Astrocyte of the spinal cord (primary cell): ENCODE data around the gene DUS3L.

Source experiments
- DNase-seq: peaks from one replicate; pipeline ENCODE4 v3.0.0; 2011; ENCODE audit warnings: low read depth, low spot score
- H3K4me3 ChIP-seq: 2 replicates; pipeline ENCODE4 v1.5.1; 2011; ENCODE audit warnings: low read depth, mild to moderate bottlenecking, low read length, moderate library complexity
- CTCF ChIP-seq: IDR thresholded peaks from 2 replicates; pipeline ENCODE4 v1.5.1; 2012; ENCODE audit warnings: low read depth, mild to moderate bottlenecking, low read length, inconsistent platforms
- in situ Hi-C: cut with HindIII; loops from 2 replicates; pipeline ENCODE4 v1.10.0; 2017; ENCODE audit warnings: low sequenced_read_pairs

DUS3L gene

DNA sequence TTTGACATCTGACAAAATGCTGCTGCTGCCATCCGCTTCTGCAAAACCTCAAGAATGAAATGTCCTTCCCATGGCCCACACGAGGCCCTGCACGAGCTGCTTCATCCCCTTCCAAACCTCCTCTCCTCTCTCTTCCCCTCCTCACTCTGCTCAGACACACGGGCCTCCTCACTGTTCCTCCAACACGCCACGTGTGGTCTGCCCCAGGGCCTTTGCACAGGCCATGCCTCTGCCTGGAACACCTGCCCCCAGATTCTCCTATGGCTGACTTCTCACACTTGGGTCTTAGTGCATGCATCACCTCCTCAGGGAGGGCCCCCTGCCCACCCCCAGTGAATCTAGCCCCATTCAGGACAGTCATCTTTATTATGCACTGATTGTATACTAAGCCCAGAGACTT lies 29.8 kb upstream of the DUS3L start:
- in situ Hi-C loops = no loop called here
- TF ChIP-seq CTCF = no peak
- no peak for DNase-seq
- H3K4me3 ChIP-seq = no peak overlapping the region

- in situ Hi-C loops = no loop called here
- TF ChIP-seq CTCF = no peak
- no peak for DNase-seq
- H3K4me3 ChIP-seq = no peak overlapping the region
Measured at GRCh38 chr19:5818594-5818993, 27.6 kb upstream of the DUS3L start.

DNA sequence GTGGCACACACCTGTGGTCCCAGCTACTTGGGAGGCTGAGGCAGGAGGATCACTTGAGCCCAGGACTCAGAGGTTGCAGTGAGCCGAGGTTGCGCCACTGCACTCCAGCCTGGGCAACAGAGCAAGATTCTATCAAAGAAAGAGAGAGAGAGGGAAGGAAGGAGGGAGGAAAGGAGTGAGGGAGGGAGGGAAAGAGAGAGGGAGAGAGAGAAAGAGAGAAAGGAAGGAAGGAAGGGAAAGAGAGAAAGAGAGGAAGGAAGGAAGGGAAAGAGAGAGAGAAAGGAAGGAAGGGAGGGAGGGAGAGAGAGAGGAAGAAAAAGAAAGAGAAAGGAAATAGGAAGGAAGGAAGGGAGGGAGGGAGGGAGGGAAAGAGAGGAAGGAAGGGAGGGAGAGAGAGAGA lies 26.3 kb upstream of the DUS3L start:
- no peak for TF ChIP-seq CTCF
- in situ Hi-C loops = no loop called here

GRCh38 chr19:5814852-5815246 lies 23.9 kb upstream of the DUS3L start:
- in situ Hi-C loops = no loop called here
- TF ChIP-seq CTCF = no peak
- DNase-seq = no peak
- no peak overlapping the region for H3K4me3 ChIP-seq

More for the DNA sequence above, 26.3 kb upstream of the DUS3L start:
- no peak overlapping the region for H3K4me3 ChIP-seq
- DNase-seq = no peak

DNA sequence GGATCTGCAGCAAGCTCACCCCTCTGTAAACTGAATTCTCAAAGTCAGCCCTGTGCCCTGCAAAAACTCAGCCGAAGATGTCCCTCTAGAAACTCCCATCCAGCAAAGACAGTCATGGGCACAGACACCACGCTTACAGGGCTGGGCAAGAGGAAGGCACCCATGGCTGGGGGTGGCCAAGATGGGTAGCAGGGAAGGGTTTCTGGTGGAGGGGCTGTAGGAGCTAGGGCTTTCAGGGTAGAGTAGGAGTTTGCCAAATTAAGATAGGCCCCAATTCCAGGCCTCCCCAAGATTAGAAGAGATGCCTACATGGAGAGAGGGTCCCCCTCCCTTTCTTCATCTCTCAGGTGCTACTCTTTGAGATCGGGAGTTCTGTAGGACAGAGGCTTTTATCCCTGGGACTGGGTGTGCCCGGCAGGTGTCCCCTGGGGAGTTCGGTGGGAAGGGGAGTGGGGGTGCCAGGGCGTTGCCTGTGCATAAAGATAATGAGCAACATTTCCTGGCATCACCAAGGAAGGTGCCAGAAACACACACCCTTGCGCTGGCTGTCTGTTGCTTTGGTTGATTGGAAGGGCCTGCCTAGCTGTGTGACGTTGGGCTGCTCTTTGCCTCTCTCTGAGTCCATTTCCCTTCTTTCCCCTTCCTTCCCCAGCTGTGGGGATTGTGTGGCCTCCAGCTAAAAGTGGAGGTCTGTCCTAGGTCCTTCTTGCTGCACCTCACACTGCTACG lies 23.3 kb upstream of the DUS3L start:
- no peak for TF ChIP-seq CTCF
- DNase-seq = no peak
- no peak overlapping the region for H3K4me3 ChIP-seq
- in situ Hi-C loops = no loop called here

DNA sequence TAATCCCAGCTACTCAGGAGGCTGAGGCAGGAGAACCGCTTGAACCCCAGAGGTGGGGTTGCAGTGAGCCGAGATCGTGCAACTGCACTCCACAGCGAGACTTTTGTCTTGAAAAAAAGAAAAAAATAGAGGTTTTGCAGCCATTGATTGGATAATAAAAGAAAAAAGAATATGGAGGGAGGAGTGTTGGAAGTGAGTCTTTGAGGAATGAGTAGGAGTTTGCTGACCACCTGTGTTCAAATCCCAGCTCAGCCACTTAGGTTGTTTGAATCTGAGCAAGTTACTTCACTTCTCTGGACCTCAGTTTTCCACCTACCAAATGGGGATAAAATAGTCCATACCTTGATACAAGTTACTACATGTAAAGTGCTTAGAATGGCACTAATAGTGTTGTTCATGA lies 20.2 kb upstream of the DUS3L start:
- no peak overlapping the region for H3K4me3 ChIP-seq
- no peak for DNase-seq
- in situ Hi-C loops = no loop called here
- TF ChIP-seq CTCF = no peak

GRCh38 chr19:5809469-5809868 lies 18.5 kb upstream of the DUS3L start:
- H3K4me3 ChIP-seq = no peak overlapping the region
- TF ChIP-seq CTCF = no peak
- DNase-seq = no peak
- in situ Hi-C loops = no loop called here
